Fibroblast of upper back skin (primary cell): Measurements from ENCODE around the gene SOX18.

Source experiments
- DNase-seq: peaks from one replicate; pipeline ENCODE4 v3.0.0-alpha.2; 2013

Gene SOX18

DNA sequence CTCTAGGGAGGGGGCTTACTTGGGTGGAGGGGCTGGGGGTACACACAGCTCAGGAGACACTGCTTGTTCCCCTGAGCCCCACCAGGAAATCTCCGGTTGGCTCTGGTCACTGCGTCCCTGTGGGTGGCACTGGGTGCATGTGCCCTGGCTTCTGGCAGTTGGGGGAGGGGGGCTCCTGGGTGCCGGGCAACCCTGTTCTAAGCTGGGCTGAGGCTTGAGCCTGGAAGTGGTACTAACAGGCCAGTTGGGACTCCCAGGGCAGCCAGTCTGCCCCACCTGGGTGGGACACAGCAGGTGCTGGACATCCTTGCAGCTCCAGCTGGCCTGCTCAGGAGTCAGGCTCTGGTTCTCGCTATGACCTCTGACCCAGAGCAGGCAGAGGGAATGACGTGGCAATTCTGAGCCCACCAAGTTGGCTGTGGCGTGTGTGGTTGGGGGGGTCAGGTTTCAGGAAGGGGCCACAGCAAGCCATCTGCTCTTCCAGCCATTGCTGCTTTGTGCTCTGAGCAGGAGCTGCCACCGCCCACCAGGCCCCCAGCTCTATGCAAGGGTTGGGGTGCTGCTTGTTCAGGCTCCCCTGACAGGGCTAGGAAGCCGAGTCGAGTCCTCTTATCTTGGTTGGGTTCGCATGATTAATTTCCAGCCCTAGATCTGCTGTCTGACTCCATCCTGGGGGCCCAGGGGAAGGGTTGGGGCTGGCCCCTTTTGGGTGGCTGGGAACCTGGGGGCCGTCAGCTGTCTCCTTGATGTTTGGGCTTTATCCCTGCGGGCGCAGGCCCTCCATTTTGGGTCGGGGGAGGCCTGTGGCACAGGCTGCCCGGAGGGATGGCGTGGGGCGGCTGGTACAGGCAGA lies 12.9 kb downstream of the SOX18 start:
- no peak for DNase-seq

DNA sequence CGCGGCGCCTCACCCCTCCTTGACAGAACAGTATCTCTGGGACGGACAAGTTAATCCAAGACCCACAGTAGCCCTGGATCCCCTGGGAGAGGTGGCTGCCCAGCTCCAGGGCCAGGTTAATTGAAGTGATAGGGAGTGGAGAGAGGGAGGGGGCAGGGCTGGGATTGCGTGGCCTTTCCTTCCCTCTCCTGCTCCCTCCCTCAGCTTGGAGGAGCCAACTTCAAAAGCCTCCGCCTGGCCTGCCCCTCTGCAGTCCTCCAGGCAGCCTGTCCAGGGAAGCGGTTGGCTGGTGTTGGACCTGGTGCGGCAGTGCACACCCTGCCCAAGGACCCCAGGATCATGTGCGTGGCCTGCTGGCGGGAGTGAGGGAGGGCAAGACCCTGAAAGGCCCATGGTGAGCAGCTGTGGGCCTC lies 13.5 kb downstream of the SOX18 start, which contains the start of gene C20orf204:
Gene C20orf204, plus strand, starts transcription at position 250 of the 413 bp plus-strand sequence. Its CDS starts 142 bp downstream, at position 392.
- no peak for DNase-seq

- no peak for DNase-seq
Measured at GRCh38 chr20:64035066-64035932, 14.1 kb downstream of the SOX18 start.

DNA sequence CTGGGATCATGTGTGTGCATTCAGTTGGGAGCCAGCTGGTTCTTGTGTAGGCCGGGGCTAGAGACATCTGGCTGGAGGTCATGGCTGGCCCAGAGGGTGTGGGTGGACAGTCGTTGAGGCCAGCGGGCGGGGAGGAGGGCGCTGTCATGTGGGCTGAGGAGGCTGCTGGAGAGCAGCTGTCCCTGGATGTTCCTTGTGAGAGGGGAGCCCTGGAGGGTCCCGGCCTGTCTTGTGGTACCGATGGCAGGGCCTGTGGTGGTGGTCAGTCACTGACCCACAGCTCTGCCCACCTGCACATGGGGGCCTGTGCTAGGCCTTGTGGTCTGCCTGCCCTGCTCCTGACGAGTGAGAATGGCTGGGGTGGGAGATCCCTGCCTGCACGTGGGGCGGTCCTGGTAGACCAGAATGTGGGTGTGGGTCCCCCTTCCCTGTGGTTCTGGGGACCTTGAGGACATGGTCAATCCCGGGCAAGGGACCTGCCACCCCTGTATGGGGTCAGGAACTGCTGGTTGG lies 15.4 kb downstream of the SOX18 start:
- DNase-seq, result no peak

DNA sequence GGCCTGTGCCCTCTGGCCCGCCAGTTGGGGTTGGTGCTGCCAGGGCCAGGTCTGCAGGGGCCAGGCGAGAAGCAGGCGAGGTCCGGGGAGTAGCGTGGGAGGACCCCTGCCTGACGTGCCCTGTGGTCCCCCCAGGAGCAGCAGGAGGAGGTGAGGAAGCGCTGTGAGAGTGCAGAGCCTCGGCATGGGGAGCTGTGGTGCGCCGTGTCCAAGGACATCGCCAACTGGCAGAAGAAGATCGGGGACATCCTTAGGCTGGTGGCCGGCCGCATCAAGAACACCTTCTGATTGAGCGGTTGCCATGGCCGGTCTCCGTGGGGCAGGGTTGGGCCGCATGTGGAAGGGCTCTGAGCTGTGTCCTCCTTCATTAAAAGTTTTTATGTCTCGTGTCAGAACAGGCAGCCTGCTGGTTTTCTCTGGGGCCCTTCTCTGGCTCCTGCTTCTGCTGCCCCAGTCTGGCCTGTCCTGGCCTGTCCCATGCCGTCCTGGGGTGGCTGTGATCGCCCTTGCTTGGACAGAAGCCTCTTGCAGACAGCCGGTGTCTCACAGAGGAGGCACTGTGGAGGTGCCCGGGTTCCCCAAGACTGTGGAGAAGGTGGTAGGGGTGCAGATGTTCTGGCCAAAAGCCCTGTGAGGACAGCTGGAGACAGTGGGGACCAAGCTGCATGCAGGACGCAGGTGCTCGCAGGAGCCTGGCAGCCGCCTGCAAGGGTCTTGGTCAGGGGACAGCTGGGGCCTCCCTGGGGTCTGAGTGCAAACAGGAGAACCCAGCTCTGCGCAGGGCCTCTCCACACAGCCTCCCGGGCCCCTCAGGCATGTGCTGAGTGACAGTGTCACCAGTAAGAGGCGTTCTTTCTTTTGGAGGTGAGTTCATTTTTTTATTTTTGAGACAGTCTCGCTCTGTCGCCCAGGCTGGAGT lies 16.5 kb downstream of the SOX18 start:
- no peak for DNase-seq

- no peak for DNase-seq
Measured at GRCh38 chr20:64031822-64032314, 17.6 kb downstream of the SOX18 start.

- no peak for DNase-seq
Measured at GRCh38 chr20:64030371-64031134, 18.9 kb downstream of the SOX18 start.

GRCh38 chr20:64029293-64030117 lies 19.9 kb downstream of the SOX18 start:
- no peak for DNase-seq

- DNase-seq, result no peak
Measured at GRCh38 chr20:64027981-64028685, 21.3 kb downstream of the SOX18 start.

- no peak for DNase-seq
Measured at GRCh38 chr20:64025826-64026412, 23.5 kb downstream of the SOX18 start.

DNA sequence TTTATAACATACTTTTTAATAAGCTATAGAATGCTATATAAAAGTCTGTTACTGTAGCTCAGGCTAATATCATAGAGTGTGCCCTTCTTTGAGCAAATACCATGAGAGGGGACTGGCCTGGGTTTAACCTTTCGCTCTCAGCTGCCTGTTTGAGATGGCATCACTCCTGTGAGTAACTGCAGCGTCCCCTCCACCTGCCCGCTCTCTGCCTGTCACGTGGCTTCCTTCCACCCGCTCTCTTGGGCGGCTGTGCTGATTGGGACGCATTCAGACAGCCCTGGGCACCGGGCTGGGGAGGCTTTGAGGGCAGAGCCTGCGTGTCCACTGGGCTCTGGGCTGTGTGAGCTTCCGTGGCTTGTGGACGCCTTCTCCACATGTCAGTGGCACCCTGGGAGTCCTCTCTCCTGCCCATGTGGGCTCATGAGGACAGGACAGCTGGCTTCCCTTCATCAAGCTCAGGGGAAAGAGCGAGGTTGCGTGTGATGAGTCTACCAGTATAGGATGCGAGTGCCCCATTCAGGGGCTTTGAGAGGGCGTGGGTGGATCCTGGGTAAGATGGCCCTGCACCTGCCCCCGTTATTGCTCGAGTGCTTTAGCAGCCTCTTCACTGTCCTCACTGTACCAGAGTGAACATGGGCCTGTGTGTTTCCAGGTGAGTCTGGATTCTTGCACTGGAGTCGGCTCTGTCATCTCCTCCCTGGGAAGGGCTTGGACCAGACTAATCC lies 24.2 kb downstream of the SOX18 start:
- no peak for DNase-seq

GRCh38 chr20:64024141-64024990 lies 25.1 kb downstream of the SOX18 start:
- DNase-seq, result no peak

- DNase-seq, result no peak
Measured at GRCh38 chr20:64023361-64024140, 25.9 kb downstream of the SOX18 start.

DNA sequence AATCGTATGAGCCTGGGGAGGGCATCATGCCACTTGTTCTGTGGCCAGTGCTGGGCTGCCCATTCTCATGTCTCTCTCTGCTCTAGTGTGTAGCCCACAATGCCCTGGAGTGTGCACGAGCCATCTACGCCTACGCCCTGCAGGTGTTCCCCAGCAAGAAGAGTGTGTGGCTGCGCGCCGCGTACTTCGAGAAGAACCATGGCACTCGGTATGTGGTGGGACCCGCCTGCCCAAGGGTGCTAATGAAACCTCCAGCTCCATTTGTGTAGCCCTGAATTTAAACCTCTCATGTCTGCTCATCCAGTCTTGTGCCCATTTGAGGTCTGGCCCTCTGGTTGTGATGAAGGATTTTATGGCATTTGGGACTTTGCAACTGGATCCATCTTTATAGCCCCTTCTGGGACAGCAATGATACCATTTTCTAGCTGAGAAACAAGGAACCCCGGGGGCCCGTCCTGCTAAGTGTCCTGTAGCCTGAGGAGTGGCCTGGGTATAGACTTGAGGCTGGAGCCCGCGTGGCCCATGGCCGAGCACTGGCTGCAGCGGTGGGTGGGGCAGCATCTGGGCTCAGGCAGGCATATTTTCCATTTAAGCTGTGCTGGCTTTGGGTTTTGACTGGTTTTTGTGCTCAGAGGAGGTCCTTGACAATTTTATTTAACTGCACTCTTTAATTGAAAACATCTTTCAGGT lies 26.6 kb downstream of the SOX18 start:
- DNase-seq, result no peak

GRCh38 chr20:64021124-64021975 lies 28.1 kb downstream of the SOX18 start:
- no peak for DNase-seq
